ENCODE measurements around the gene AWAT2. TPM values are rescaled to one million over a fixed set of nuclear protein-coding genes. Genes with fewer than 3 reads are reported as not detected.

AWAT2 gene
- total and polyA plus RNA-seq, 10 of the 15 experiments (the other 5 are each of a cell fraction or from before 2014, with no cell fraction given): not detected

DNA sequence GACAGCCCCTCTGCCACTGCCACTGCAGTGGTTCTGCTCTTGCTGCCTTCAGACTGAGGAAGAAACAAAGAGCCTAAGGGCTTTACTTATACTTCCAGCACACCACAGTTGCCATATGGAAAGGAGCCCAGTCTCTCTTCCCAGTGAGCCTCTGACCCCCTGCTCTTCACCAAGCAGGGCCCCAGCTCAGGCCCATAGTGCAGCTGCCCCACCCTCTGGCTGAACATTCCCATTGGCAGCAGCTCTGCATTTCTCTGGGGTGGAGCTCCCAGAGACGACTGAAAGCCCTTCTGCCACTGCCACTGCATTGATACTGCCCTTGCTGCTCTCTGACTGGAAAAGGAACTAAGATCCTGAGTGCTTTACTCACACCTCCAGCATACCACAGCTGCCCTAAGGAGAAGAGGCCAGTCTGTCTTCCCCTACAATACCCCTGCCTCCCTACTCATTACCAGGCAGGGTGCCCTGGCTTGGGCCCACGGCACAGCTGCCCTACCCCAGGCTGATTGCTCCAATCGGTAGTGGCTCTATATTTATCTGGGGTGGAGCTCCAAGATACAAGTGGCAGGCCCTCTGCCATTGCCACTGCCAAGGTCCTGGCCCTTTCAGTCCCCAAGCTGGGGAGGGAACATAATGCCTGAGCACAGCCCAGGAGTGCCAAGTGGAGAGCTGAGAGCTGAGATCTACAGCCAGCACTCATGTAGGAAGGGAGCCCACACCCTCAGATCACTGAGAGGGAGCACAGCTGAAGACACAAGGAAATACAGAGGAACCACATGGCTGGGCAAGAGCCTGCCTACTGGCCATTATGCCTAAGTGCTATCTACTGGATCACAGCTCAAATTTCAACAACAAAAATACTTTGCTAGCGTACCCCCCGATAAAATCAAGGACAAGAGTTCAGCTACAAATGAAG, 36.0 kb downstream of the AWAT2 start:
- H3K9ac ChIP-seq (ENCODE audit: control insufficient read depth, insufficient read depth, low read length): no peak overlapping the region
- ATAC-seq (no peak), FAIRE-seq (no peak), DNase-seq (ENCODE audit: low read depth, low spot score) (no peak)
- no TSS peak for BruUV-seq (replicated peaks)
- no peaks in the 10 kb centered on the region for H3K9me3 ChIP-seq (replicated peaks; ENCODE audit: control insufficient read depth, insufficient read depth, low read length)
- no peaks in the 10 kb centered on the region for H3K27me3 ChIP-seq (replicated peaks in 1 of 2; ENCODE audit: control insufficient read depth in 2 of 2, insufficient read depth in 2 of 2, low read length in 1 of 2)
- H3K4me2 ChIP-seq (ENCODE audit: control insufficient read depth, insufficient read depth): no peak overlapping the region
- SMC1A ChIA-PET (ENCODE audit: uncharacterized antibody, unreplicated experiment): no interaction called here
- TF ChIP-seq MLLT1 (IDR thresholded peaks at IDR 0.05) (no peak), SMAD1 (IDR thresholded peaks at IDR 0.05; ENCODE audit: low read depth, partially characterized antibody) (no peak), NFXL1 (IDR thresholded peaks at IDR 0.05; ENCODE audit: borderline replicate concordance) (no peak)
- no peak overlapping the region for H3K27ac ChIP-seq (ENCODE audit: control insufficient read depth, insufficient read depth)
- H3K79me2 ChIP-seq (ENCODE audit: control insufficient read depth, insufficient read depth, low read length): no peaks in the 10 kb centered on the region
- no peaks in the 10 kb centered on the region for H3K4me1 ChIP-seq (ENCODE audit: control insufficient read depth, insufficient read depth, low read length)
- intact Hi-C loops (cut with micrococcal nuclease; ENCODE audit: unreplicated experiment): no loop called here
- 24% methylated on average over 5 of the region's 5 CpGs for WGBS (ENCODE audit: insufficient coverage, insufficient replicate concordance, low lambda C conversion rate, missing lambda C conversion rate)
- H2AFZ ChIP-seq (ENCODE audit: control insufficient read depth, low read depth, low read length): no peak overlapping the region
- no peaks in the 10 kb centered on the region for H3K36me3 ChIP-seq (ENCODE audit: control insufficient read depth in 2 of 2, insufficient read depth in 2 of 2, low read length in 1 of 2)
- no peaks in the 10 kb centered on the region for H4K20me1 ChIP-seq (ENCODE audit: control insufficient read depth, insufficient read depth)
- CTCF ChIA-PET: interaction anchor here (4.4 kb wide), 1 partner anchor 17 kb away, joined by 13 read pairs; no protein-coding TSS in a partner anchor
- POLR2A ChIA-PET: interaction anchor here (0.5 kb wide), 1 partner anchor 111 kb away, joined by 3 read pairs; no protein-coding TSS in a partner anchor
- RAD21 ChIA-PET (ENCODE audit: unreplicated experiment): no interaction called here
- in situ Hi-C loops (cut with MboI): no loop called here
- no peak overlapping the region for H3K4me3 ChIP-seq

DNA sequence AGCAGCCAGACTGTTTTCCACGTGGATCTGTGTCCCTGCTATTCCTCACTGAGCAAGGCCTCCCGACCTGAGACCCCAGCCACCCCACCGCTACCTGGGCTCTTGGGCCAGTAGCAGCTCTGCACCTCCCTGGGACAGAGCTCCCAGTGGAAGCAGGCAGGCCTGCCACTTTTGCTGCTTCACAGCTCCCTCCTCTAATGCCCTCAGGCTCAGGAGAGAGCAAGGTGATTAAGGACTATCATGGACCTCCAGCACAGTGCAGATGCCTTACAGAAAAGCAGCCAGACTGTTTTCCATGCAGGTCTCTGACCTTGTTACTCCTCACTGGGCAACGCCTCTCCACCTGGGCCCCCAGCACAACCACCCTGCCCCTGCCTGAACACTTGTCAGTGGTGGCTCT, 37.0 kb downstream of the AWAT2 start:
- H3K79me2 ChIP-seq (ENCODE audit: control insufficient read depth, insufficient read depth, low read length): no peaks in the 10 kb centered on the region
- intact Hi-C loops (cut with micrococcal nuclease; ENCODE audit: unreplicated experiment): no loop called here
- H4K20me1 ChIP-seq (ENCODE audit: control insufficient read depth, insufficient read depth): no peaks in the 10 kb centered on the region
- SMC1A ChIA-PET (ENCODE audit: uncharacterized antibody, unreplicated experiment): no interaction called here
- no peak overlapping the region for H2AFZ ChIP-seq (ENCODE audit: control insufficient read depth, low read depth, low read length)
- no peaks in the 10 kb centered on the region for H3K4me1 ChIP-seq (ENCODE audit: control insufficient read depth, insufficient read depth, low read length)
- RAD21 ChIA-PET (ENCODE audit: unreplicated experiment): no interaction called here
- H3K27ac ChIP-seq (ENCODE audit: control insufficient read depth, insufficient read depth): no peak overlapping the region
- FAIRE-seq: no peak
- POLR2A ChIA-PET: no interaction called here
- no peak for DNase-seq (ENCODE audit: low read depth, low spot score)
- in situ Hi-C loops (cut with MboI): no loop called here
- WGBS (ENCODE audit: insufficient coverage, insufficient replicate concordance, low lambda C conversion rate, missing lambda C conversion rate): 0% methylated on average over 4 of the region's 4 CpGs
- no peak overlapping the region for H3K4me2 ChIP-seq (ENCODE audit: control insufficient read depth, insufficient read depth)
- no peak overlapping the region for H3K9ac ChIP-seq (ENCODE audit: control insufficient read depth, insufficient read depth, low read length)
- H3K9me3 ChIP-seq (replicated peaks; ENCODE audit: control insufficient read depth, insufficient read depth, low read length): no peaks in the 10 kb centered on the region
- CTCF ChIA-PET: interaction anchor here (0.9 to 4.4 kb wide), 2 partner anchors 8 to 18 kb away, joined by 3 to 13 read pairs; no protein-coding TSS in a partner anchor
- BruUV-seq (replicated peaks): no TSS peak
- no peak for ATAC-seq
- H3K4me3 ChIP-seq: no peak overlapping the region
- H3K36me3 ChIP-seq (ENCODE audit: control insufficient read depth in 2 of 2, insufficient read depth in 2 of 2, low read length in 1 of 2): no peaks in the 10 kb centered on the region
- no peaks in the 10 kb centered on the region for H3K27me3 ChIP-seq (replicated peaks in 1 of 2; ENCODE audit: control insufficient read depth in 2 of 2, insufficient read depth in 2 of 2, low read length in 1 of 2)
- TF ChIP-seq CUX1 (IDR thresholded peaks at IDR 0.05; ENCODE audit: insufficient replicate concordance, low read depth, low read length) (no peak), RFX5 (IDR thresholded peaks at IDR 0.05; ENCODE audit: low read depth, low read length) (no peak)
- TF ChIP-seq, protein P1, sequence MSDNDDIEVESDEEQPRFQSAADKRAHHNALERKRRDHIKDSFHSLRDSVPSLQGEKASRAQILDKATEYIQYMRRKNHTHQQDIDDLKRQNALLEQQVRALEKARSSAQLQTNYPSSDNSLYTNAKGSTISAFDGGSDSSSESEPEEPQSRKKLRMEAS (IDR thresholded peaks at IDR 0.05; ENCODE audit: low read depth, low read length): no peak
